ENCODE data around the gene HMGCR. TPM values are rescaled to one million over a fixed set of nuclear protein-coding genes. Genes with fewer than 3 reads are reported as not detected.

Gene HMGCR
- total RNA-seq, 1 experiment from 2014 or later, result 178 TPM

- H3K4me1 ChIP-seq (ENCODE audit: insufficient read depth, low read length), result no peaks in the 10 kb centered on the region
- H3K9me3 Mint-ChIP-seq, result no peaks in the 10 kb centered on the region
- H3K27ac Mint-ChIP-seq, result no peak overlapping the region; a peak in 1 of 7 replicates
- no peak overlapping the region for H4K91ac ChIP-seq (ENCODE audit: insufficient read length, low read depth, low read length)
- no peak overlapping the region for H3K27ac ChIP-seq (ENCODE audit: insufficient read length, low read depth, low read length)
- no peaks in the 10 kb centered on the region for H4K20me1 ChIP-seq (ENCODE audit: control insufficient read depth, insufficient read depth, insufficient read length)
- H3K4me1 Mint-ChIP-seq, result peaks cover 24 to 27% of the 10 kb centered on the region in 2 experiments
- no peak overlapping the region for H4K8ac ChIP-seq (replicated peaks; ENCODE audit: insufficient read length, low read depth, low read length)
- H2BK120ac ChIP-seq (ENCODE audit: low read depth, low read length, poor library complexity, severe bottlenecking), result no peak overlapping the region
- DNase-seq, result no peak
- H2BK5ac ChIP-seq (ENCODE audit: insufficient read length, low read length), result no peak overlapping the region
- no peak overlapping the region for H2BK20ac ChIP-seq (ENCODE audit: low read depth, low read length, poor library complexity, severe bottlenecking)
- H2BK15ac ChIP-seq (ENCODE audit: low read depth, low read length), result no peak overlapping the region
- H3K23ac ChIP-seq (ENCODE audit: insufficient read length, low read depth, low read length), result no peak overlapping the region
- peaks cover 0 to 8% (median 0%) of the 10 kb centered on the region in 3 experiments; a peak in 1 of 7 replicates for H3K36me3 Mint-ChIP-seq (ENCODE audit: insufficient read depth in 1 of 3, low read depth in 3 of 3)
- H3T11ph ChIP-seq (ENCODE audit: low read length), result no peak overlapping the region
- H3K56ac ChIP-seq (ENCODE audit: insufficient read length, low read depth, low read length), result no peak overlapping the region
- no peak overlapping the region for H3K4me3 Mint-ChIP-seq
- no peaks in the 10 kb centered on the region for H3K9me3 ChIP-seq (ENCODE audit: control insufficient read depth, low read depth, low read length)
- H3K27me3 Mint-ChIP-seq (ENCODE audit: low read depth), result no peaks in the 10 kb centered on the region; the same call in 1 of the 2 replicates
- H3K79me1 ChIP-seq (ENCODE audit: insufficient read depth, low read depth, low read length, poor library complexity, severe bottlenecking), result no peaks in the 10 kb centered on the region
- no peaks in the 10 kb centered on the region for H3K27me3 ChIP-seq (ENCODE audit: insufficient read depth, low read length)
- TF ChIP-seq CTCF (conservative IDR thresholded peaks at IDR 0.05), result no peak
- H4K5ac ChIP-seq (ENCODE audit: insufficient read length, low read depth, low read length), result no peak overlapping the region
- no peak overlapping the region for H2AFZ ChIP-seq (ENCODE audit: low read length)
- no peaks in the 10 kb centered on the region for H3K23me2 ChIP-seq (ENCODE audit: insufficient read length, low read depth, low read length, poor library complexity, severe bottlenecking)
- H3K18ac ChIP-seq (ENCODE audit: insufficient read length, low read depth, low read length), result no peak overlapping the region
- H3K9ac ChIP-seq (ENCODE audit: extremely low read depth, insufficient read length, low read length), result no peak overlapping the region
- H3K14ac ChIP-seq (ENCODE audit: insufficient read depth, low read length), result no peak overlapping the region
- no peaks in the 10 kb centered on the region for H3K79me2 ChIP-seq (ENCODE audit: insufficient read depth, low read length)
- H3K4me2 ChIP-seq (ENCODE audit: insufficient read depth, insufficient read length, low read length), result no peak overlapping the region
- no peak overlapping the region for H2AK5ac ChIP-seq (ENCODE audit: insufficient read length, low read length)
- no peak overlapping the region for H3K4ac ChIP-seq (ENCODE audit: low read depth, low read length)
- H2BK12ac ChIP-seq (ENCODE audit: insufficient read length, low read depth, low read length), result no peak overlapping the region
These were observed 30.4 kb downstream of the HMGCR start for GRCh38 chr5:75367401-75367800.
